Fibroblast of skin of right biceps (primary cell): ENCODE measurements around the gene CFAP210.

ENCODE experiments used
- DNase-seq: peaks from one replicate; pipeline ENCODE4 v3.0.0-alpha.2; 2013

Gene CFAP210, protein sequence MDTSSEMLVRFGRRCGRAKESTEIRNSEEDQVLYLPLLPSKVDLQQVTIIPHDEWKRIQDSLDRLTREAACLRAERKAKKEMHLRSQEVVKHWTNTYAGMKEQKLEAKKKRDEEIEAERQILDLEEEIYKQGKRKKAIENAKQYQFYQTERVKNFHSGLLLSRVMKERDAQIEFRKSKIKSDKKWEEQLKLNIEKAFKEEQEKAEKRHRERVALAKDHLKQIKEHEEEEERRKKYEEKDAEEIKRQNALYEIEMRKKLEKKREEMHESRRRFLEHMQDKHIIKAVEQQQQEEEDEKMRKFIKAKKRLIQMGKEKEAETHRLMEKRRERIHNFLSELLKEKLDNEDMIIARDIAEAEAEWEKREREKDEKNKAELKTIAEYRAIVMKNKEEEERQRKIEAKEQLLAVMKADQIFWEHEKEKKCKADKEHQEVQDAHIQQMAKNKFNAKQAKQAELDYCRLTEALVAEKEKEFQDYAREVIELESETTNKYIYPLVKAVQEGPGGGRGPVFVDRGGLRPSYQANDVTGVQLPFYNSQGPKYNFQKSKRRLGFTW

DNA sequence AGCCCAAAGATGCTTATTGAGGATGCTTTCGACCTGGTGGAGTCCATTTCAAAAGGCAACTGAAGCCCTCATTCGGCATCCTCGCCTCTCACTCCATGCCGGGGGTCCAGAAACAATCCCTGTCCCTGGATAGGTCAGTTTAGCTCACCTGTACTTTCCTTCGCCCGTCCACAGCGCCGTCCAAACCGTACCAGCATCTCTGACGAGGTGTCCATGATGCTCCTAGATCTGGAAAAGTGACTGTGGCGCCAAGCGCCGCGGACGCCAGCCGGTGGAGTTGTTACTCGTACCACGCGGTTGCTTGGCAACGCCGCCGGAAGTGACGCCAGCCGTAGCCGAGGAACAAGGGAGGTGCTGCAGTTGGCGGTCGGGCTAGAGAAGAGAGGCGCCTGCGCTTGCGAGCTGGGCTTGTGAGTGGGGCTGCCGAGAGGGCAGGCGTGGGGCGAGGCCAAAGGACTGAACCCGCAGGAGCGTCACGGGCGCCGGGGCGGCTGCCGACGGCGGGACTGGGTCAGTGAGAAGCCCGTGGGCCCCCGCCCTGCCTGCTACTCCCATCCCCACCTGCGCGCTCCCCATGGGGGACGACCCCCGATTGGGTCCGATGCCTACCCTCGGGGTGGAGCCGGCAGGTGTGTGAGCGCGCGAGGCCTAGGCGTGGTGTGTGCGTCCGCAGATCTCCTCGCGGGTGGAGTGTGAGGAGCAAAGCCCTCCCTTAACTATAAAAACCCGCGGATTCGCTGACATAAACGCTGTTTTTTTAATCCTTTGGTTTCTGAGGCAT is at the start of gene CFAP210, which contains the start of gene PHOSPHO2:
Gene CFAP210 (minus strand): TSS at position 293 of the 781 bp plus-strand sequence. CDS start 78 bp downstream, at position 215.
Gene PHOSPHO2 (plus strand): TSS at position 357 of the 781 bp plus-strand sequence. CDS start 6,503 bp downstream, outside the sequence.
- peak; percentile 96 for DNase-seq

DNA sequence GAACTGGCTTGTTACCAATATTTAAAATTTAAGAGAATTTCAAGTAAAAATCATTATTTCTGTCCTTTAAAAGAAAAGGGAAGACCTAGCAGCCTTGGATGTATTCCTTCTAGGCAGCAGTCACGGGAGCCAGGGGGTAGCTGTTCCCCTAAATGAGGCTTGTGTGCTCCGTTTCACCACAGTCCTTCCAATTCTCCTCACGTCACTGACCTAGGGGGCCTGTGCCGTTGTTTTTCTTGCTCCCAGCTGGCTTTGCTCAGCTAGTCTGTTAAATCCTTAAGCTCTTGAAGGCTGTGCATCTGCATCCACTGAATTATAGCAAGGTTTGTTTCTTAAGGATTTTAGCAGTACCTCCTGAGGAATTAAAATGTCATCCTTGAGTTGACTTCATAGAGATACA is 49.3 kb upstream of the CFAP210 start:
- DNase-seq = no peak

GRCh38 chr2:169739351-169739750 is 45.1 kb upstream of the CFAP210 start:
- no peak for DNase-seq

DNA sequence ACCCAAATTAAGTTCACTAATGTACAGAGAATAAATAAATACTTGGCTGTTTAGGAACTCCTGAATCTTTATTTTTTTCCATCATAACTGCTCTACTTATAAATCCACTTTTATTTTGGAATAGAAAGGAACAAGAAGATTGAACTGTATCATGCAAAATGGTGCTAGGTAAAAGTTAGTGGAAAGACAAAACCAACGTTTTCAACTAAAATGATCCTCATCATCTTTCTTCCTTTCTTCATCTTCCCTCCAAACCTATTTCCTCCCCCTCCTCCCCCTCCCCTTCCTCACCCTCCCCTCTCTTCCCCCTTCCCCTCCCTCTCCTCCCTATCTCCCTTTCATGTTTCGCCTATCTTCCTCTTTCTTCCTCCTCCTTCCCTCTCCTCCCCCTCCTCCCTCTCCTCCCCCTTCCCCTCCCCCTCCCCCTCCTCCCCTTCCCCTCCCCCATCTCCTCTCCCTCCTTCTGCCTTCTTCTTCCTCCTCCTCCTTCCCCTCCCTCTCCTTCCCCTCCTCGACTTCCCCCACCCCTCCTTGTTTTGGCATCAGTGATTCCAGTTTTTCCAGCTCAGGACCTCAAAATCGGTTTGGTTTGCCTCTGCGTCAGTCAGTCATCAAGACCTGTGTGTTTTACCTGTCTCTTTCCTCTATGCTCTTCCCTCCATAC is 44.5 kb upstream of the CFAP210 start:
- no peak for DNase-seq

GRCh38 chr2:169736902-169737301 is 42.7 kb upstream of the CFAP210 start:
- no peak for DNase-seq

DNA sequence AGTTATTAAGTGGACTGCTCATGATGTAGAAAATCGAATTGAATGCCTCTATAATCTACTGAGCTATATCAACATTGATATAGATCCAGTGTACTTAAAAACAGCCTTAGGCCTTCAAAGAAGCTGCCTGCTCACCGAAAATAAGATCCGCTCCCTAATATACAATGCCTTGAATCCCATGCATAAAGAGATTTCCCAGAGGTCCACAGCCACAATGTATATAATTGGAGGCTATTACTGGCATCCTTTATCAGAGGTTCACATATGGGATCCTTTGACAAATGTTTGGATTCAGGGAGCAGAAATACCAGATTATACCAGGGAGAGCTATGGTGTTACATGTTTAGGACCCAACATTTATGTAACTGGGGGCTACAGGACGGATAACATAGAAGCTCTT is 41.4 kb upstream of the CFAP210 start:
- DNase-seq = no peak

DNA sequence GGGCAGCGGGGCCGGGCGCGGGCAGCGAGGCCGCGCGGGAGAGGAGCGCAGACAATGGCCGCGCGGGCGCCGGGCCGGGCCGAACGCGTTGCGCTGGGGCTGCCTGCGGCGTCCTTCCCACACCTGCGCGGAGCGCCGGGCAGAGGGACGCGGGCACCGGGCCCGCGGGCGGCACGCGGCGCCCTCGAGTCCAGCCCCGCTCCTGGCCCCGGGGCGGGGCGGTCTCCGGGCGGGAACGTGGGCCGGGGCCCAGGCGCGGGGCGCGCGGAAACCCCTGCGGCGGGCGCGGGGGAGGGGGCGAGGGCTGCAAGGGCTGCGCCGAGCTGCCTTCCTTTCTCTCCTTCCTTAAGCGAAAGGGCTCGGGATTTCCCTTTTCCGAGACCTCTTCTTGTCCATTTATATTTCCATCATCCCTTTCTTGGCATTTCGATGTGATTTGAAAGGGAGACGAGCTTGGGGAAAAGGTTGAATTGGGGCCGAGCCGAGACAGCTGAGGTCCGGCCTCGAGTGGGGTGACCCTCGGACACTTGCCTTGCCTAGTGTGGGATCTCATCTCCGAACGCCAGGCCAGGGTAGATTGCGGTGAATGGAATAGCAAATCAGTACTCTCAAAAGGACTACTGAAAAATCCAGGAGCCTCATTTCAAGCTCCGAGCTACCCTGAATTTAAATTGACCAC is 40.1 kb upstream of the CFAP210 start:
- no peak for DNase-seq

GRCh38 chr2:169732583-169733358 is 38.6 kb upstream of the CFAP210 start:
- DNase-seq = no peak

DNA sequence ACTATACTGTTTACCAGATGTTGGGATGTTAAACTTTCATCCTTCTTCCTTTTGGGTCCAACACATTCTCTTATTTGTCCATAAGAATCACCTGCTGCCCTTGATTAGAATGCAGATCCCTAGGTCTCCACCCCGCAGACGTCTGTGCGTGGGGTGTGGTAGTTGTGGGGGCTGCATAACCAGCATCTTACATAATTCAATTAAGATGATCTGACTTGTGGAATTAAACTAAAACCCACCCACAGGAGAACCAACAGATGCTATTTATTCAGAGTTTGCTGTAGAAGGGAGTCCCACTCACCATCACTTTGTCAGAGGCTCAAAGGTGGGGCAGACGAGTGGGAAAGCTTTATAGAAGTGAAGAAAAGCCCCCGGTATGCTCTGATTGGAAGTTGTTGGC is 37.9 kb upstream of the CFAP210 start:
- DNase-seq = no peak

DNA sequence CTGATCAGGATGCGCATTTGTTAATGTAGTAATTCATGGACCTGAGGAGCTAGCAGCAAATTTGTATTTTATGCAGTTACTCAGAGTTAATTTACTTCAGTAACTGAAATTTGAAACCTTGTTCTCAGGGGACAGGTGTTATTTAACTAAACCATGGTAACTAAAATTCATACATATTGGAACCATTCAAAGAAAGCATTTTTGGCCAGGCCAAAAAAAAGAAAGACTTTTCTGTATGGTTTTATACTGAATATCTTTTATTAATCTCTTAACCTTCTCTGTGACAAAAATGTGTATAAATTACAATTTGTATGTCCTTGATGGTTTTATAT is 35.0 kb upstream of the CFAP210 start:
- DNase-seq = no peak

GRCh38 chr2:169727065-169727464 is 32.9 kb upstream of the CFAP210 start:
- DNase-seq = no peak

GRCh38 chr2:169721016-169721415 is 26.8 kb upstream of the CFAP210 start:
- DNase-seq = no peak

GRCh38 chr2:169718930-169719504 is 24.8 kb upstream of the CFAP210 start:
- no peak for DNase-seq

- DNase-seq = no peak
Observed at GRCh38 chr2:169717691-169718063, 23.5 kb upstream of the CFAP210 start.

DNA sequence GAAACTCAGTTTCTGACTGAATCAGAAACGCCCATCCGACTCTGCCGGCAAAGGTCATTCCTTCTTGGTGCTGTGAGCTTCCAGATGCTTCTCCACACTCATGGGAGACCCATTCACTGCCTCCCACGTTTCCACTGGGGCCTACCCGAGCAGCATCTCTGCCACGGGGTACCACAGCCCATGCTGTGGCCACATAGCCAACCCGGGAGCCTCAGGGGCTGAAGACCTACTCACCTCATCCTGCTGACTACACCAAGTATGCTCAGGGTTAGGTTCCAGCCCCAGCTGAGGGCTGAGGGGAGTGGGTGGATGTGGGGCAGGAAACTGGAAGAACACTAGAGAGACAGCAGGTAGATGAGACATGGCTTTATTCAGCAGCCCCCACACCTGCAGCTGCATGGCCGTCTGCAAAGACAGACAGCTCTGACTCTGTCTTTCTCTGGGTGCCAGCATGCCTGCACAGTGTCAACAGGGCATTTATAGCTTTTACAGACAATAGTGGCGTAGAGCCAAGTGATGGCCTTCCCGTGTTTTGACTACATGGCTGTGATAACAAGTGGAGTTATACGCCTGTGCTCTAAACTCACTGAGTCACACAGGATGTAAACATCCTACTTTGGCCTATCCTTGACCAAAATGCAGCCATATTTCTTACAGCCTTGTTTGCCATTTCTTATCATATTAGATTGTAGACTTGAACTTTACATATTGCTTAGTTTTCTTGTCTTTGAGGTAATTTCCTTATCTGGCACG is 22.9 kb upstream of the CFAP210 start:
- DNase-seq = no peak

GRCh38 chr2:169716238-169716886 is 22.2 kb upstream of the CFAP210 start:
- DNase-seq = peak; percentile 66

- no peak for DNase-seq
Observed at GRCh38 chr2:169715379-169716237, 21.4 kb upstream of the CFAP210 start.

GRCh38 chr2:169714699-169715098 is 20.5 kb upstream of the CFAP210 start:
- DNase-seq = peak; percentile 31

- no peak for DNase-seq
Observed at GRCh38 chr2:169713331-169713730, 19.1 kb upstream of the CFAP210 start.
